Measurements from ENCODE around the gene CYP2W1. TPM values are rescaled to one million over a fixed set of nuclear protein-coding genes. Genes with fewer than 3 reads are reported as not detected.

Gene CYP2W1
- total RNA-seq, 2 donors from 2014 or later = 1.2 to 3.6 TPM

- ATAC-seq (no peak), DNase-seq (no peak)
- intact Hi-C loops (cut with DNase I, micrococcal nuclease) = no loop called here
Observed at GRCh38 chr7:962401-963081, 20.4 kb upstream of the CYP2W1 start.

GRCh38 chr7:963236-964078 lies 19.5 kb upstream of the CYP2W1 start:
- intact Hi-C loops (cut with DNase I, micrococcal nuclease) = no loop called here
- ATAC-seq (peak; percentile 67), DNase-seq (peak in 1 of 2 donors; percentile 26)

- intact Hi-C loops (cut with DNase I, micrococcal nuclease) = no loop called here
- DNase-seq (peak; percentile 18 to 60), ATAC-seq (peak; percentile 48)
Observed at GRCh38 chr7:964401-965231, 18.4 kb upstream of the CYP2W1 start.

- ATAC-seq (no peak), DNase-seq (no peak)
- intact Hi-C loops (cut with DNase I, micrococcal nuclease) = no loop called here
Observed at GRCh38 chr7:966291-967069, 16.5 kb upstream of the CYP2W1 start.

GRCh38 chr7:967361-968082 lies 15.5 kb upstream of the CYP2W1 start:
- DNase-seq = no peak

GRCh38 chr7:968205-969105 lies 14.5 kb upstream of the CYP2W1 start:
- ATAC-seq = no peak
- intact Hi-C loops (cut with DNase I, micrococcal nuclease) = no loop called here
- DNase-seq = no peak

More at GRCh38 chr7:967361-968082, 15.5 kb upstream of the CYP2W1 start:
- ATAC-seq = no peak
- intact Hi-C loops (cut with DNase I, micrococcal nuclease) = no loop called here

- intact Hi-C loops (cut with DNase I, micrococcal nuclease) = no loop called here
- no peak for DNase-seq
- ATAC-seq = no peak
Observed at GRCh38 chr7:969403-969802, 13.6 kb upstream of the CYP2W1 start.

GRCh38 chr7:970744-971143 lies 12.2 kb upstream of the CYP2W1 start:
- no peak for ATAC-seq
- intact Hi-C loops (cut with DNase I, micrococcal nuclease) = no loop called here
- DNase-seq = no peak

- intact Hi-C loops (cut with DNase I, micrococcal nuclease) = no loop called here
- DNase-seq (no peak), ATAC-seq (no peak)
Observed at GRCh38 chr7:972110-972509, 10.9 kb upstream of the CYP2W1 start.

GRCh38 chr7:972676-973309 lies 10.2 kb upstream of the CYP2W1 start:
- intact Hi-C loops (cut with DNase I, micrococcal nuclease) = no loop called here
- DNase-seq (no peak), ATAC-seq (no peak)

- no peak for DNase-seq
- intact Hi-C loops (cut with DNase I, micrococcal nuclease) = no loop called here
- no peak for ATAC-seq
Observed at GRCh38 chr7:973312-973711, 9.7 kb upstream of the CYP2W1 start.

- ATAC-seq (peak; percentile 21), DNase-seq (no peak)
- intact Hi-C loops (cut with DNase I, micrococcal nuclease) = no loop called here
Observed at GRCh38 chr7:974172-974571, 8.8 kb upstream of the CYP2W1 start.

GRCh38 chr7:974820-975681 lies 7.9 kb upstream of the CYP2W1 start, which contains the start of gene COX19:
TSS of gene COX19 (minus strand) at chr7:975549. CDS start at chr7:975509, 40 bp downstream.
- intact Hi-C loops (cut with DNase I, micrococcal nuclease) = no loop called here
- ATAC-seq (peak; percentile 72), DNase-seq (peak; percentile 88 to 91)

- ATAC-seq (no peak), DNase-seq (peak in 1 of 2 donors; percentile 42)
- intact Hi-C loops (cut with DNase I, micrococcal nuclease) = no loop called here
Observed at GRCh38 chr7:975702-976473, 7.1 kb upstream of the CYP2W1 start.

- peak; percentile 22 for ATAC-seq
- intact Hi-C loops (cut with DNase I, micrococcal nuclease) = no loop called here
- no peak for DNase-seq
Observed at GRCh38 chr7:976901-977325, 6.1 kb upstream of the CYP2W1 start.

Data from left colon (tissue), 2 donors.